GM19351 (cell line): ENCODE data around the gene PDE7B.

Experiments used
- ATAC-seq: cut with Tn5 transposase; IDR thresholded peaks from one replicate; pipeline ENCODE4 v1.9.1; 2021; ENCODE audit warnings: mild to moderate bottlenecking, moderate library complexity; ENCODE audit not compliant: unreplicated experiment

PDE7B gene

GRCh38 chr6:135851442-135852271 lies at the start of gene PDE7B:
TSS of gene PDE7B (plus strand) at chr6:135851701.
- ATAC-seq = peak; percentile 87

GRCh38 chr6:135801755-135802465 lies 49.6 kb upstream of the PDE7B start:
- no peak for ATAC-seq

GRCh38 chr6:135810486-135810885 lies 41.0 kb upstream of the PDE7B start:
- no peak for ATAC-seq

- ATAC-seq = no peak
Measured at GRCh38 chr6:135811170-135811569, 40.3 kb upstream of the PDE7B start.

- no peak for ATAC-seq
Measured at GRCh38 chr6:135811644-135812526, 39.6 kb upstream of the PDE7B start.

- no peak for ATAC-seq
Measured at GRCh38 chr6:135813401-135813800, 38.1 kb upstream of the PDE7B start.

GRCh38 chr6:135814043-135814442 lies 37.5 kb upstream of the PDE7B start:
- ATAC-seq = no peak

- no peak for ATAC-seq
Measured at GRCh38 chr6:135815216-135815615, 36.3 kb upstream of the PDE7B start.

GRCh38 chr6:135817035-135817434 lies 34.5 kb upstream of the PDE7B start:
- ATAC-seq = no peak

GRCh38 chr6:135819665-135820064 lies 31.8 kb upstream of the PDE7B start:
- ATAC-seq = no peak

- no peak for ATAC-seq
Measured at GRCh38 chr6:135820340-135820739, 31.2 kb upstream of the PDE7B start.

GRCh38 chr6:135823851-135824250 lies 27.6 kb upstream of the PDE7B start:
- no peak for ATAC-seq

- ATAC-seq = no peak
Measured at GRCh38 chr6:135826236-135826804, 25.2 kb upstream of the PDE7B start.

- ATAC-seq = no peak
Measured at GRCh38 chr6:135828021-135828420, 23.5 kb upstream of the PDE7B start.

- ATAC-seq = no peak
Measured at GRCh38 chr6:135830452-135830881, 21.0 kb upstream of the PDE7B start.

- ATAC-seq = no peak
Measured at GRCh38 chr6:135831016-135831415, 20.5 kb upstream of the PDE7B start.

GRCh38 chr6:135832166-135832565 lies 19.3 kb upstream of the PDE7B start:
- ATAC-seq = no peak

GRCh38 chr6:135833771-135834170 lies 17.7 kb upstream of the PDE7B start:
- no peak for ATAC-seq

- no peak for ATAC-seq
Measured at GRCh38 chr6:135837735-135838449, 13.6 kb upstream of the PDE7B start.

GRCh38 chr6:135839121-135839520 lies 12.4 kb upstream of the PDE7B start:
- ATAC-seq = no peak
